Activated effector memory CD4-positive, alpha-beta T cell treated with Interleukin-2 at 50 U/mL for 16 hours (primary cell): ENCODE data around the gene PRKAA1.
"Not testable (repeated sequence)": the region's sequence is repeated elsewhere in the genome, so short reads cannot be mapped to it uniquely, and the experiment has no call there.

Experiments
- DNase-seq: peaks from one replicate; pipeline ENCODE4 v3.0.0-alpha.2; 2020

The PRKAA1 gene

GRCh38 chr5:40720069-40720468, 78.1 kb downstream of the PRKAA1 start:
- no peak for DNase-seq

GRCh38 chr5:40717281-40717680, 80.9 kb downstream of the PRKAA1 start:
- DNase-seq: no peak

GRCh38 chr5:40716590-40716989, 81.6 kb downstream of the PRKAA1 start:
- DNase-seq: no peak

- no peak for DNase-seq
Measured at GRCh38 chr5:40716000-40716399, 82.2 kb downstream of the PRKAA1 start.

GRCh38 chr5:40714001-40714400, 84.2 kb downstream of the PRKAA1 start:
- DNase-seq: no peak

- DNase-seq: not testable (repeated sequence)
Measured at GRCh38 chr5:40710575-40710974, 87.6 kb downstream of the PRKAA1 start.
